Measurements from ENCODE around the gene HOXC5.

GRCh38 chr12:54075974-54076373 lies 43.1 kb downstream of the HOXC5 start:
- no peak for TF ChIP-seq CTCF (conservative IDR thresholded peaks at IDR 0.05)
- no peak for TF ChIP-seq EZH2 (IDR thresholded peaks at IDR 0.05; ENCODE audit: low read depth)
